ENCODE measurements around the gene NDUFC1. TPM values are rescaled to one million over a fixed set of nuclear protein-coding genes. Genes with fewer than 3 reads are reported as not detected.
A peak's percentile ranks its signal among the peaks of the same experiment; 100 is the strongest.

NDUFC1 gene
- total and polyA plus RNA-seq, 9 of the 15 experiments (the other 6 are each of a cell fraction or from before 2014, with no cell fraction given), result 58.9 to 378 (median 120) TPM

GRCh38 chr4:139301821-139302611 is at the start of gene NDUFC1 (continued):
- TF ChIP-seq, protein P1, sequence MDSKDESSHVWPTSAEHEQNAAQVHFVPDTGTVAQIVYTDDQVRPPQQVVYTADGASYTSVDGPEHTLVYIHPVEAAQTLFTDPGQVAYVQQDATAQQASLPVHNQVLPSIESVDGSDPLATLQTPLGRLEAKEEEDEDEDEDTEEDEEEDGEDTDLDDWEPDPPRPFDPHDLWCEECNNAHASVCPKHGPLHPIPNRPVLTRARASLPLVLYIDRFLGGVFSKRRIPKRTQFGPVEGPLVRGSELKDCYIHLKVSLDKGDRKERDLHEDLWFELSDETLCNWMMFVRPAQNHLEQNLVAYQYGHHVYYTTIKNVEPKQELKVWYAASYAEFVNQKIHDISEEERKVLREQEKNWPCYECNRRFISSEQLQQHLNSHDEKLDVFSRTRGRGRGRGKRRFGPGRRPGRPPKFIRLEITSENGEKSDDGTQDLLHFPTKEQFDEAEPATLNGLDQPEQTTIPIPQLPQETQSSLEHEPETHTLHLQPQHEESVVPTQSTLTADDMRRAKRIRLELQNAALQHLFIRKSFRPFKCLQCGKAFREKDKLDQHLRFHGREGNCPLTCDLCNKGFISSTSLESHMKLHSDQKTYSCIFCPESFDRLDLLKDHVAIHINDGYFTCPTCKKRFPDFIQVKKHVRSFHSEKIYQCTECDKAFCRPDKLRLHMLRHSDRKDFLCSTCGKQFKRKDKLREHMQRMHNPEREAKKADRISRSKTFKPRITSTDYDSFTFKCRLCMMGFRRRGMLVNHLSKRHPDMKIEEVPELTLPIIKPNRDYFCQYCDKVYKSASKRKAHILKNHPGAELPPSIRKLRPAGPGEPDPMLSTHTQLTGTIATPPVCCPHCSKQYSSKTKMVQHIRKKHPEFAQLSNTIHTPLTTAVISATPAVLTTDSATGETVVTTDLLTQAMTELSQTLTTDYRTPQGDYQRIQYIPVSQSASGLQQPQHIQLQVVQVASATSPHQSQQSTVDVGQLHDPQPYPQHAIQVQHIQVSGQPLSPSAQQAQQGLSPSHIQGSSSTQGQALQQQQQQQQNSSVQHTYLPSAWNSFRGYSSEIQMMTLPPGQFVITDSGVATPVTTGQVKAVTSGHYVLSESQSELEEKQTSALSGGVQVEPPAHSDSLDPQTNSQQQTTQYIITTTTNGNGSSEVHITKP (IDR thresholded peaks at IDR 0.05; ENCODE audit: partially characterized antibody), result peak; percentile 87
- TF ChIP-seq WHSC1 (IDR thresholded peaks at IDR 0.05; ENCODE audit: low read length), result no peak
- 0 out of 2 replicates have a peak, but pooled peaks have one; percentile 33 for TF ChIP-seq TGIF2 (CRISPR knock-in tag; IDR thresholded peaks at IDR 0.05)
- TF ChIP-seq, protein P2, sequence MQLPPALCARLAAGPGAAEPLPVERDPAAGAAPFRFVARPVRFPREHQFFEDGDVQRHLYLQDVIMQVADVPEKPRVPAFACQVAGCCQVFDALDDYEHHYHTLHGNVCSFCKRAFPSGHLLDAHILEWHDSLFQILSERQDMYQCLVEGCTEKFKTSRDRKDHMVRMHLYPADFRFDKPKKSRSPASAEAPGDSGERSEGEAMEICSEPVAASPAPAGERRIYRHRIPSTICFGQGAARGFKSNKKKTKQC (CRISPR knock-in tag; IDR thresholded peaks at IDR 0.05), result no peak; the same call in 1 of the 2 replicates
- peak in 1 of 2 experiments; percentile 24; a peak in 1 of 4 replicates for TF ChIP-seq UBTF (IDR thresholded peaks at IDR 0.05; ENCODE audit: borderline replicate concordance in 1 of 2, low read depth in 2 of 2, low read length in 2 of 2)
- TF ChIP-seq ETV1 (tag; conservative IDR thresholded peaks at IDR 0.05; ENCODE audit: low read depth), result peak; percentile 37; the same call in 1 of the 2 replicates
- TF ChIP-seq ZNF780A (CRISPR knock-in tag; IDR thresholded peaks at IDR 0.05), result no peak
- no peak for TF ChIP-seq HDGF (IDR thresholded peaks at IDR 0.05)
- no peak for TF ChIP-seq SOX6 (IDR thresholded peaks at IDR 0.05)
- no peak for TF ChIP-seq ARHGAP35 (IDR thresholded peaks at IDR 0.05; ENCODE audit: partially characterized antibody)
- TF ChIP-seq, protein P3, sequence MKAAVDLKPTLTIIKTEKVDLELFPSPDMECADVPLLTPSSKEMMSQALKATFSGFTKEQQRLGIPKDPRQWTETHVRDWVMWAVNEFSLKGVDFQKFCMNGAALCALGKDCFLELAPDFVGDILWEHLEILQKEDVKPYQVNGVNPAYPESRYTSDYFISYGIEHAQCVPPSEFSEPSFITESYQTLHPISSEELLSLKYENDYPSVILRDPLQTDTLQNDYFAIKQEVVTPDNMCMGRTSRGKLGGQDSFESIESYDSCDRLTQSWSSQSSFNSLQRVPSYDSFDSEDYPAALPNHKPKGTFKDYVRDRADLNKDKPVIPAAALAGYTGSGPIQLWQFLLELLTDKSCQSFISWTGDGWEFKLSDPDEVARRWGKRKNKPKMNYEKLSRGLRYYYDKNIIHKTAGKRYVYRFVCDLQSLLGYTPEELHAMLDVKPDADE (conservative IDR thresholded peaks at IDR 0.05; ENCODE audit: control insufficient read depth, low read depth, low read length), result peak; percentile 53
- TF ChIP-seq RBM22 (IDR thresholded peaks at IDR 0.05; ENCODE audit: low read depth, low read length, poor library complexity, severe bottlenecking), result peak; percentile 50
- no peak for TF ChIP-seq ADNP (tag; IDR thresholded peaks at IDR 0.05)
- TF ChIP-seq ETV6 (IDR thresholded peaks at IDR 0.05; ENCODE audit: borderline replicate concordance in 1 of 2, low read depth in 2 of 2, low read length in 1 of 2), result no peak
- TF ChIP-seq ETV6 (CRISPR knock-in tag; IDR thresholded peaks at IDR 0.05; ENCODE audit: borderline replicate concordance), result no peak
- TF ChIP-seq CC2D1A (IDR thresholded peaks at IDR 0.05), result no peak
- no peak for TF ChIP-seq EP300 (IDR thresholded peaks at IDR 0.05; ENCODE audit: low read length)
- no peak for TF ChIP-seq GATA2 (CRISPR knock-in tag; IDR thresholded peaks at IDR 0.05)
- no peak for TF ChIP-seq KDM1A (IDR thresholded peaks at IDR 0.05)

All from K562 (cell line).